Central memory CD8-positive, alpha-beta T cell (primary cell): ENCODE results near the gene CCDC194.

Experiments
- ATAC-seq: fragments of 150-1000 bp; cut with Tn5 transposase; replicated peaks from 2 replicates; pipeline ENCODE4 v1.10.0; 2022; ENCODE audit warnings: mild to moderate bottlenecking, moderate FRiP score, moderate number of reproducible peaks; ENCODE audit not compliant: poor library complexity, severe bottlenecking; ENCODE audit errors: extremely low read depth
- DNase-seq, 2 donors: peaks; one replicate each; pipeline ENCODE4 v3.0.0; 2021; ENCODE audit warnings: low spot score in 2 of 2
- H3K27ac Mint-ChIP-seq: one replicate; pipeline ENCODE4 v1.8.0; 2022; ENCODE audit warnings: low read depth, mild to moderate bottlenecking, moderate library complexity, mixed read lengths
- H3K27me3 Mint-ChIP-seq: one replicate; pipeline ENCODE4 v1.8.0; 2022; ENCODE audit warnings: mixed read lengths
- H3K36me3 Mint-ChIP-seq: one replicate; pipeline ENCODE4 v1.8.0; 2022; ENCODE audit warnings: mild to moderate bottlenecking, moderate library complexity, mixed read lengths; ENCODE audit not compliant: insufficient read depth
- H3K4me1 Mint-ChIP-seq: one replicate; pipeline ENCODE4 v1.8.0; 2022; ENCODE audit warnings: mixed read lengths
- H3K4me3 Mint-ChIP-seq: one replicate; pipeline ENCODE4 v1.8.0; 2022; ENCODE audit warnings: mild to moderate bottlenecking, moderate library complexity, mixed read lengths
- H3K9me3 Mint-ChIP-seq: one replicate; pipeline ENCODE4 v1.8.0; 2022; ENCODE audit warnings: mixed read lengths

The CCDC194 gene

GRCh38 chr19:17393914-17394313, at the start of gene CCDC194:
Gene CCDC194, minus strand, starts transcription at chr19:17394196. Its CDS starts 38 bp downstream, at chr19:17394158.
- no peak for DNase-seq
- no peak for ATAC-seq
- Mint-ChIP-seq H3K27ac (no peak within 1 kb of the TSS), H3K4me3 (no peak within 1 kb of the TSS), H3K9me3 (no peaks in the 10 kb centered on the region), H3K36me3 (peaks cover 14% of the 10 kb centered on the region), H3K4me1 (peaks cover 13% of the 10 kb centered on the region), H3K27me3 (no peaks in the 10 kb centered on the region)

- Mint-ChIP-seq H3K4me3 (no peak overlapping the region), H3K27me3 (peaks cover 8% of the 10 kb centered on the region), H3K27ac (no peak overlapping the region), H3K9me3 (no peaks in the 10 kb centered on the region), H3K4me1 (no peaks in the 10 kb centered on the region), H3K36me3 (no peaks in the 10 kb centered on the region)
- DNase-seq (no peak), ATAC-seq (no peak)
Observed at GRCh38 chr19:17441241-17442021, 47.4 kb upstream of the CCDC194 start.

- no peak overlapping the region for H3K4me3 Mint-ChIP-seq
- no peaks in the 10 kb centered on the region for H3K36me3 Mint-ChIP-seq
- DNase-seq = no peak
- no peaks in the 10 kb centered on the region for H3K9me3 Mint-ChIP-seq
- H3K4me1 Mint-ChIP-seq = no peaks in the 10 kb centered on the region
- H3K27me3 Mint-ChIP-seq = peaks cover 8% of the 10 kb centered on the region
- no peak for ATAC-seq
- H3K27ac Mint-ChIP-seq = no peak overlapping the region
Observed at GRCh38 chr19:17436874-17437267, 42.9 kb upstream of the CCDC194 start.

- no peaks in the 10 kb centered on the region for H3K4me1 Mint-ChIP-seq
- ATAC-seq (no peak), DNase-seq (no peak)
- peaks cover 8% of the 10 kb centered on the region for H3K27me3 Mint-ChIP-seq
- H3K36me3 Mint-ChIP-seq = no peaks in the 10 kb centered on the region
- no peak overlapping the region for H3K27ac Mint-ChIP-seq
- H3K9me3 Mint-ChIP-seq = no peaks in the 10 kb centered on the region
- no peak overlapping the region for H3K4me3 Mint-ChIP-seq
Observed at GRCh38 chr19:17436094-17436873, 42.3 kb upstream of the CCDC194 start.

- no peak for ATAC-seq
- H3K9me3 Mint-ChIP-seq = no peaks in the 10 kb centered on the region
Observed at GRCh38 chr19:17435218-17435617, 41.2 kb upstream of the CCDC194 start.

GRCh38 chr19:17431417-17431816, 37.4 kb upstream of the CCDC194 start:
- H3K27ac Mint-ChIP-seq = no peak overlapping the region
- H3K9me3 Mint-ChIP-seq = no peaks in the 10 kb centered on the region
- H3K4me3 Mint-ChIP-seq = no peak overlapping the region
- no peaks in the 10 kb centered on the region for H3K36me3 Mint-ChIP-seq
- DNase-seq = no peak
- no peaks in the 10 kb centered on the region for H3K27me3 Mint-ChIP-seq
- H3K4me1 Mint-ChIP-seq = no peaks in the 10 kb centered on the region
- no peak for ATAC-seq

More at GRCh38 chr19:17435218-17435617, 41.2 kb upstream of the CCDC194 start:
- Mint-ChIP-seq H3K36me3 (no peaks in the 10 kb centered on the region), H3K4me1 (no peaks in the 10 kb centered on the region), H3K4me3 (no peak overlapping the region), H3K27ac (no peak overlapping the region), H3K27me3 (peaks cover 8% of the 10 kb centered on the region)
- DNase-seq = no peak

- no peak overlapping the region for H3K27ac Mint-ChIP-seq
- H3K9me3 Mint-ChIP-seq = no peaks in the 10 kb centered on the region
- H3K4me3 Mint-ChIP-seq = no peak overlapping the region
- H3K36me3 Mint-ChIP-seq = no peaks in the 10 kb centered on the region
- no peaks in the 10 kb centered on the region for H3K4me1 Mint-ChIP-seq
- ATAC-seq (no peak), DNase-seq (no peak)
- H3K27me3 Mint-ChIP-seq = no peaks in the 10 kb centered on the region
Observed at GRCh38 chr19:17429641-17430113, 35.7 kb upstream of the CCDC194 start.

- Mint-ChIP-seq H3K4me3 (no peak overlapping the region), H3K36me3 (peaks cover 5% of the 10 kb centered on the region)
Observed at GRCh38 chr19:17424743-17425365, 30.9 kb upstream of the CCDC194 start.

GRCh38 chr19:17423429-17424208, 29.6 kb upstream of the CCDC194 start:
- Mint-ChIP-seq H3K27me3 (no peaks in the 10 kb centered on the region), H3K36me3 (peaks cover 7% of the 10 kb centered on the region), H3K9me3 (no peaks in the 10 kb centered on the region), H3K4me3 (no peak overlapping the region), H3K27ac (no peak overlapping the region), H3K4me1 (peaks cover 13% of the 10 kb centered on the region)
- no peak for DNase-seq
- ATAC-seq = no peak

More at GRCh38 chr19:17424743-17425365, 30.9 kb upstream of the CCDC194 start:
- Mint-ChIP-seq H3K27ac (no peak overlapping the region), H3K4me1 (peaks cover 8% of the 10 kb centered on the region), H3K9me3 (no peaks in the 10 kb centered on the region), H3K27me3 (no peaks in the 10 kb centered on the region)
- ATAC-seq (no peak), DNase-seq (no peak)

GRCh38 chr19:17421942-17422341, 27.9 kb upstream of the CCDC194 start:
- ATAC-seq (no peak), DNase-seq (no peak)
- Mint-ChIP-seq H3K4me1 (peaks cover 15% of the 10 kb centered on the region), H3K27me3 (no peaks in the 10 kb centered on the region), H3K27ac (no peak overlapping the region), H3K4me3 (no peak overlapping the region), H3K36me3 (peaks cover 7% of the 10 kb centered on the region), H3K9me3 (no peaks in the 10 kb centered on the region)

GRCh38 chr19:17420475-17420924, 26.5 kb upstream of the CCDC194 start:
- Mint-ChIP-seq H3K9me3 (no peaks in the 10 kb centered on the region), H3K4me1 (peaks cover 18% of the 10 kb centered on the region), H3K27me3 (no peaks in the 10 kb centered on the region), H3K36me3 (peaks cover 8% of the 10 kb centered on the region), H3K4me3 (peak overlapping the region; percentile 87), H3K27ac (no peak overlapping the region)
- ATAC-seq = no peak
- DNase-seq = no peak
